HuH-7.5 (cell line): ENCODE data around the gene AVPR2.

Source experiments
- DNase-seq: peaks from one replicate; pipeline ENCODE4 v3.0.0; 2011; ENCODE audit warnings: low spot score

AVPR2 gene

DNA sequence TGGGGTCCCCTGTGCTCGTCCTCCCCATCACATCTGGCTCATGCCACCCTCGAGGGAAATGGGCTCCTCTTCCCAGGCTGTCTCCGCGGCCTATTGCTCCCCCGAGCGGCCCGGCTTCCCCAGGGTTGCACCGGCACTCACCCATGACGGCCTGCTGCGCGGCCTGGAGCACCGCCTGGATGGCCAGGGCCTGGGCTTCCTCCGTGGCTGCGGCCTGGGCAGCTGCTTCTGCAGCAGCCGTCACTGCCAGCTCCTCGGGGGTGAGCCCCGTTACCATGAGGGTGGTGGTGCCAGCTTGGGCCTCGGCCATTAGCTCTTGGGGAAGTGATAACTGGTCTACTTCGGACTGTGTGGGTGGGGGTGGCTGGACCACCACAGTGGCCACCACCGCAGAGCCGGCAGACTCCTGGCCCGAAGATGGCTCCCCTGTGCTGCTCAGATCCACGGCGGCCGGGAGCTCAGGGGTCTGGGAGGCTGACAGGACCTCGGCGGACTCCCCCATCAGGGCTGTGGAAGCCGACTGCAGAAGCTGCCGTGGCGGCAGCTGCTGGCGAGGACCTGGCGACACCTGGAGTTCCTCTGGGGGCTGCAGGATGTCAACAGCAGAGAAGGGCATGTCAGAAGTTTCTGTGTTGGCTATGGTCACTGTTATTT is 48.0 kb downstream of the AVPR2 start:
- DNase-seq = no peak

DNA sequence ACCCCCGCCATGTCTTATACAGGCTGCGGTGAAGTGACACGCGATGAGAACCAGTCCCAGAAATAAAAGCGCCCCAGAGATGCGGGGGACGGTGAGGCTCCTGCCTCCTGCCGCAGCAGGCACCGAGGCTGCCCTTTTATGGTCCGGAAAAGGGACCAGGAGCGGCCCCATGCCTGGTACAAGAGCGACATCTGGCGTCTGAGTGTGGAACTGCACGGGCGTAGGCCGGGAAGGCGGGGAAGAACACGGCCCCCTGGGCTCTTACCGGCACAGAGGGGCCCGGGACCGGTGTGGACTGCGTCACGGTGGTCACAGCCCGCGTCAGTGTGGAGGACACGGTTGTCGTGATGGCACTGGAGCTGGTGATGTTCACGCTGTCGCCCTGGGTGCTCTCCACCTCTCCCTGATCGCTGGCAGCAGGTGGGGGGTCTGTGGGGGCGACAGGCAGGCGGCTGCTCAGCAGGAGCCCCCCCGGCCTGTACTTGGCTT is 48.9 kb downstream of the AVPR2 start:
- DNase-seq = peak; percentile 76

DNA sequence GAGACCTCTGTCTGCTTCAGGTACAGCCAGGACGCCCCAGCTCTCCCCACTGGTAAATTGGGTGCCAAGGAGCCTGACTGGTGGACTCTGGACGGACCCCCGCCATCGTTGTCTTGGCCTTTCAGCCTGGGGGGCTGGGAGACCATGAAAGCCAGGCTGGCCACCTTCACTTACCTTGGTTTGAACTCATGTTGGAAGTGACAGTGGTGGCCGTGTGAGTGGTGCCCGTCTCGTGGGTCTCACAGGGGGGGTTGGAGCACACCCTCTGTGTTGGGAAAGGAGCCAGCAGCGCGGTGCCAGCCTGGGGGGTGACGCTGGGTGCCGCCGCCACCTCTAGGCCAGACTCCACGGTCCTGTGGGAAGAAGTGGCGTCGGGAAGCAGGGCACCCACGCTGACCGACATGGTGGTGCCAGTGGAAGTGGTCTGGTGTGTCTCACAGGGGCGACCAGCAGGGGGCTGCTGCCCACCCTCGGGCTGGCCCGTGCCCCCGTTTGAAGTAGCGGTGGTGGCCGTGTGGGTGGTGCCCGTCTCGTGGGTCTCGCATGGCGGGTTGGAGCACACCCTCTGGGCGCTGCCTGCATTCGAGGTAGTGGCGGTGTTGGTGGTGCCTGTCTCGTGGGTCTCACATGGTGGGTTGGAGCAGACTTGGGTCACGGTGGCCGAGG is 49.6 kb downstream of the AVPR2 start:
- DNase-seq = no peak

DNA sequence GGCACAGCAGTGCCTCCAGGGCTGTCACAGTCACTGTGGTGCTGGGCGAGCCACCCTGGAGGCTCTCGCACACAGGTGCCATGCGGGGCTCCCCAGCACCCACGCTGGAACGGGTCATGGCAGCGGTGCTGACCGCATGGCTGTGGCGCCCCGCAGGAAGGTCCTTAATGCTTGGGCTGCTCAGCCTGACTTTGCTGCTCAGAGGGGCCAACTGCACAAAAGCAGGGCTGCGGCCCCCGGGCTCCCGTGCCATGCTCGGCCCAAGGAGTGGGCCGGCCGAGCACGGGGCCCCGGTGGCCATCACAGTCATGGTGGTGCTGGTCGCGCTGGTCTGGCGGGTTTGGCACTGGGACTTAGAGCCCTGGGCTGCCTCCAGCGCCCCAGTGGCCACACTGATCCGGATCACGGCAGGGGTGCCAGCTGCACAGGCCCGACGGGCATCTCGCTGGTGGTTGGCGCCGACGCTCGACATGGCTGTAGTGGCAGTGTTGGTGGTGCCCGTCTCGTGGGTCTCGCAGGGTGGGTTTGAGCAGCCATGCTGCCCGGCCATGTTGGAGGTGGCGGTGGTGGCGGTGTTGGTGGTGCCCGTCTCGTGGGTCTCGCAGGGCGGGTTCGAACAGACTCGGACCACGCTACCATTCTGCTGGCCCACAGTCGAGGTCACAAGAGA is 50.2 kb downstream of the AVPR2 start:
- DNase-seq = no peak

DNA sequence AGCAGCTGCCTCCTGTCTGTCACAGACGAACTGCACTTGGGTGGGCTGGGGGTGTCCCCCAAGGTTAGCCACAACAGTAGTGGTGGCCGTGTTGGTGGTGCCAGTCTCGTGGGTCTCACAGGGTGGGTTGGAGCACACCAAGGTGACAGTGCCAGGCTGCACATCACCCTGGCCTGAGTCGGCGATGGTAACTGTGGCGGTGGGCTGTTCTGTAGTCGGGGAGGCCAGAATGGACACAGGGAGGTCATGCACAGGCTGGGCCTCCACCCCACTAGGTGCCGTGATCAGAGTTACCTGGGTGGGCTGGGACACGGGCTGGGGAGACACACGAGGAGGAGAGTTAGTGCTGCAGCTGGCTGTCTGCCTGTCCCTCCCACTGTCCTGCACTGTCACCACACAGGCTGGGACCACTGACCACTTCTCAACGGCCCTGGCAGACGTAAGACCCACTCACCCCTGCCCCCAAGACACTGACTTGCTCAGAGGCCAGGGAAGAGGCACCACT is 50.8 kb downstream of the AVPR2 start:
- DNase-seq = no peak

DNA sequence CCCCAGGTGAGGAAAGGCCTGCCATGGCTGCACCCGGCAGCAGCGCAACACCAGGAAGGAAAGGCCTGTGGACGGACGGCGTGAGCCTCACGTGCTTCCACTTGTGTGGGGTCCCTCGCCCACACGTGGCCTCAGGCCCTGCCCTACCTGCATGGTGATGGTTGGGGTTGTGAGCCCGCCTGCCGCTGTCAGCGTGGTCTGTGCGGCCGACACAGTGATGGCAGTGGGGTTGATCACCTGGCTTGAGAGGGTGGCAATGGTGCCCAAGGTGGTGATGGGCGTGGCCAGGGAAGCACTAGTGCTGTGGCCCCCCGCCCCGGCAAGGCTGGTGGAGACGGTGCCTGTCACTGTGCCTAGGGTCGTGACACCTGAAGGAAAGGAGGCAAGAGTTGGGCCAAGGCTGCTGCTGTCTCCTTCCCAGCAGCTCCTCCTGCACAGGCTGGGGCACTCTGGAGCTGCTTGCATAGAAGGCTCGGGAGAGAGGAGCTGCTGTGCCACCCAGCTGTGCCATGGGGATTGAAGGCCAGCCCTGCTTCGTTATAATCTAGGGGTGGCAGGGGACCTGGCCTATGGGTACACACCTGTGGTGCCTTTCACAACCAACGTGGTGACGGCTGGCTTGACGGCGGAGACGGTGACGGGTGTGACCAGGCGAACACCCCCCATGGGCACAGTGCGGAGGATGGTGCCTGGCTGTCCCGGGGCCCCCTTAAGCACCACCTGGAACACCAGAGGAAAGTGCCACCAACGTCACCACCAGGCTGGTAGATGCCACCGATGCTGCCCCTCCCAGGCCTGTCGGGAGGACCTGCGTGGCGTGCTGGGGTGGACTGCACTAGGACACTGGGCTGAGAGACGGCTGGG is 51.8 kb downstream of the AVPR2 start:
- no peak for DNase-seq
